KMS-11 (cell line): ENCODE data around the gene UBE2F.
"Not testable (repeated sequence)": the region's sequence is repeated elsewhere in the genome, so short reads cannot be mapped to it uniquely, and the experiment has no call there.

Experiments used
- H2AFZ ChIP-seq: fragments of 200-600 bp; sonication (generic); 2 replicates; pipeline ENCODE4 v1.6.1; 2016; ENCODE audit warnings: antibody characterized with exemption, mixed run types, low read depth
- H3K27ac ChIP-seq: fragments of 200-600 bp; sonication (generic); 2 replicates; pipeline ENCODE4 v1.6.1; 2016; ENCODE audit warnings: mild to moderate bottlenecking, mixed run types
- H3K27me3 ChIP-seq: fragments of 200-600 bp; sonication (generic); 2 replicates; pipeline ENCODE4 v1.6.1; 2017; ENCODE audit warnings: mild to moderate bottlenecking, low read depth, mixed run types, moderate library complexity; ENCODE audit not compliant: insufficient read depth
- H3K36me3 ChIP-seq: fragments of 200-600 bp; sonication (generic); 2 replicates; pipeline ENCODE4 v1.6.1; 2017; ENCODE audit warnings: mild to moderate bottlenecking, mixed run types; ENCODE audit not compliant: insufficient read depth
- H3K4me1 ChIP-seq: fragments of 200-600 bp; sonication (generic); 2 replicates; pipeline ENCODE4 v1.6.1; 2016; ENCODE audit warnings: mild to moderate bottlenecking, low read depth, mixed run types; ENCODE audit not compliant: poor library complexity, severe bottlenecking
- H3K4me2 ChIP-seq: fragments of 200-600 bp; sonication (generic); 2 replicates; pipeline ENCODE4 v1.7.0; 2016; ENCODE audit warnings: mild to moderate bottlenecking, mixed run types
- H3K4me3 ChIP-seq: fragments of 200-600 bp; sonication (generic); IDR thresholded peaks from 2 replicates; pipeline ENCODE4 v1.6.1; 2017; ENCODE audit warnings: low read depth, low read length, mixed read lengths; ENCODE audit not compliant: insufficient read depth
- H3K79me2 ChIP-seq: fragments of 200-600 bp; sonication (generic); 2 replicates; pipeline ENCODE4 v1.6.1; 2016; ENCODE audit warnings: low read depth, mixed run types; ENCODE audit not compliant: insufficient read depth
- H3K9ac ChIP-seq: fragments of 200-600 bp; sonication (generic); 2 replicates; pipeline ENCODE4 v1.6.1; 2016; ENCODE audit warnings: mild to moderate bottlenecking, mixed run types
- H4K20me1 ChIP-seq: fragments of 200-600 bp; sonication (generic); 2 replicates; pipeline ENCODE4 v1.6.1; 2016; ENCODE audit warnings: mild to moderate bottlenecking, mixed run types; ENCODE audit not compliant: insufficient read depth
- TF ChIP-seq, protein P1 (sequence below): fragments of 200-600 bp; sonication (generic); conservative IDR thresholded peaks from 2 replicates; pipeline ENCODE4 v1.6.1; 2017; ENCODE audit warnings: low read depth, mild to moderate bottlenecking, antibody characterized with exemption, low read length, moderate library complexity, mixed read lengths

UBE2F gene

DNA sequence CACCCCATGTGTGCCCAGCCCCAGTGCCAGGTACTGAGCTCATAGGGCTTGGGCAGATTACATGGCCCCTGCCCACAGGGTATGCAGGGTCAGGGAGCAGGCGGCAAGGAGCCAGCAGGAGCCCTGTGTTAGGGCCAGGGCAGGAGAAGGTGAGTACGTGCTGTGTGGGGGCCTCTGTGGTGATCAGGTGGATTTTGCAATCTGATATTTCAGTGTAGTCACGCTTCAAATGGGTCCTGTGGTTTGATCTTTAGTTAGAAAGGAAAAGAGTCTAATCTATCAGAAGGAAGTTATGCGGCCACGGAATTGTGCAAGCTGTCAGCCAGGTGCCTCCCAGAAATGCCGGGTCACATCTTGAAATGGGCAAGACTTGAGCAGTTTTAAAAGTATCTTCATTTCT lies 13.9 kb downstream of the UBE2F start:
- no peak overlapping the region for H3K27ac ChIP-seq
- no peaks in the 10 kb centered on the region for H3K4me1 ChIP-seq
- H3K4me3 ChIP-seq: no peak overlapping the region
- H3K79me2 ChIP-seq: no peaks in the 10 kb centered on the region
- H3K9ac ChIP-seq: no peak overlapping the region
- no peak overlapping the region for H2AFZ ChIP-seq
- H4K20me1 ChIP-seq: no peaks in the 10 kb centered on the region
- TF ChIP-seq, protein P1, sequence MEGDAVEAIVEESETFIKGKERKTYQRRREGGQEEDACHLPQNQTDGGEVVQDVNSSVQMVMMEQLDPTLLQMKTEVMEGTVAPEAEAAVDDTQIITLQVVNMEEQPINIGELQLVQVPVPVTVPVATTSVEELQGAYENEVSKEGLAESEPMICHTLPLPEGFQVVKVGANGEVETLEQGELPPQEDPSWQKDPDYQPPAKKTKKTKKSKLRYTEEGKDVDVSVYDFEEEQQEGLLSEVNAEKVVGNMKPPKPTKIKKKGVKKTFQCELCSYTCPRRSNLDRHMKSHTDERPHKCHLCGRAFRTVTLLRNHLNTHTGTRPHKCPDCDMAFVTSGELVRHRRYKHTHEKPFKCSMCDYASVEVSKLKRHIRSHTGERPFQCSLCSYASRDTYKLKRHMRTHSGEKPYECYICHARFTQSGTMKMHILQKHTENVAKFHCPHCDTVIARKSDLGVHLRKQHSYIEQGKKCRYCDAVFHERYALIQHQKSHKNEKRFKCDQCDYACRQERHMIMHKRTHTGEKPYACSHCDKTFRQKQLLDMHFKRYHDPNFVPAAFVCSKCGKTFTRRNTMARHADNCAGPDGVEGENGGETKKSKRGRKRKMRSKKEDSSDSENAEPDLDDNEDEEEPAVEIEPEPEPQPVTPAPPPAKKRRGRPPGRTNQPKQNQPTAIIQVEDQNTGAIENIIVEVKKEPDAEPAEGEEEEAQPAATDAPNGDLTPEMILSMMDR: no peak
- no peaks in the 10 kb centered on the region for H3K27me3 ChIP-seq
- H3K4me2 ChIP-seq: no peak overlapping the region
- H3K36me3 ChIP-seq: no peaks in the 10 kb centered on the region

DNA sequence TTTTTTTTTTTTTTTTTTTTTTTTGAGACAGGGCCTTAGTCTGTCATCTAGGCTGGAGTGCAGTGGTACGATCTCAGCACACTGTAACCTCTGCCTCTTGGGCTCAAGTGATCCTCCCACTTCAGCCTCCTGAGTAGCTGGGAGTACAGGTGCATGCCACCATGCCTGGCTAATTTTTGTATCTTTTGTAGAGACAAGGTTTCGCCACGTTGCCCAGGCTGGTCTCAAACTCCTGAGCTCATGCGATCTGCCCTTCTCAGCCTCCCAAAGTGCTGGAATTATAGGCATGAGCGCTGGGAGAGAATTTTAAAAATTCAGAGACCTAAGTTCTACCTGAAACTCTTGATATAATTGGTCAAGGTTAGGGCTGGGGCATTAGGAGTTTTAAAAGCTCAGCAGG lies 14.8 kb downstream of the UBE2F start:
- H3K4me2 ChIP-seq, H3K27ac ChIP-seq, H3K79me2 ChIP-seq, H3K4me1 ChIP-seq, H3K4me3 ChIP-seq, H3K36me3 ChIP-seq, H3K27me3 ChIP-seq, H2AFZ ChIP-seq, H3K9ac ChIP-seq, H4K20me1 ChIP-seq: not testable (repeated sequence)

GRCh38 chr2:237982039-237982725 lies 15.4 kb downstream of the UBE2F start:
- H3K4me3 ChIP-seq: no peak overlapping the region
- H3K9ac ChIP-seq: no peak overlapping the region
- no peak overlapping the region for H3K4me2 ChIP-seq
- H2AFZ ChIP-seq: no peak overlapping the region
- no peaks in the 10 kb centered on the region for H3K27me3 ChIP-seq
- TF ChIP-seq, protein P1: no peak
- H3K36me3 ChIP-seq: no peaks in the 10 kb centered on the region
- H3K79me2 ChIP-seq: no peaks in the 10 kb centered on the region
- H4K20me1 ChIP-seq: no peaks in the 10 kb centered on the region
- no peak overlapping the region for H3K27ac ChIP-seq
- no peaks in the 10 kb centered on the region for H3K4me1 ChIP-seq

GRCh38 chr2:237983922-237984321 lies 17.1 kb downstream of the UBE2F start:
- H3K27ac ChIP-seq: no peak overlapping the region
- H3K4me3 ChIP-seq: no peak overlapping the region
- H3K4me1 ChIP-seq: no peaks in the 10 kb centered on the region
- H2AFZ ChIP-seq: no peak overlapping the region
- no peaks in the 10 kb centered on the region for H3K79me2 ChIP-seq
- no peaks in the 10 kb centered on the region for H4K20me1 ChIP-seq
- H3K27me3 ChIP-seq: no peaks in the 10 kb centered on the region
- H3K9ac ChIP-seq: no peak overlapping the region
- no peak overlapping the region for H3K4me2 ChIP-seq
- no peaks in the 10 kb centered on the region for H3K36me3 ChIP-seq
- TF ChIP-seq, protein P1: no peak

- no peaks in the 10 kb centered on the region for H4K20me1 ChIP-seq
- H3K4me1 ChIP-seq: no peaks in the 10 kb centered on the region
- H3K9ac ChIP-seq: no peak overlapping the region
- no peaks in the 10 kb centered on the region for H3K79me2 ChIP-seq
- no peaks in the 10 kb centered on the region for H3K27me3 ChIP-seq
- H2AFZ ChIP-seq: no peak overlapping the region
- no peak overlapping the region for H3K4me3 ChIP-seq
- no peak overlapping the region for H3K4me2 ChIP-seq
- H3K27ac ChIP-seq: no peak overlapping the region
- no peaks in the 10 kb centered on the region for H3K36me3 ChIP-seq
- TF ChIP-seq, protein P1: no peak
Measured at GRCh38 chr2:237987268-237987667, 20.5 kb downstream of the UBE2F start.
